ENCODE results near the gene HNRNPA2B1. TPM values are rescaled to one million over a fixed set of nuclear protein-coding genes. Genes with fewer than 3 reads are reported as not detected.
"Not testable (repeated sequence)": the region's sequence is repeated elsewhere in the genome, so short reads cannot be mapped to it uniquely, and the experiment has no call there.

HNRNPA2B1 gene
- total RNA-seq, 2 donors from 2014 or later = 913 to 1,007 TPM

GRCh38 chr7:26149391-26149977 lies 51.1 kb downstream of the HNRNPA2B1 start:
- Histone ChIP-seq H3K27me3 (ENCODE audit: control insufficient read depth, insufficient read depth, low read length, poor library complexity, severe bottlenecking) (no peaks in the 10 kb centered on the region), H3K9me3 (ENCODE audit: control insufficient read depth, low read length) (no peaks in the 10 kb centered on the region), H3K36me3 (ENCODE audit: control insufficient read depth, insufficient read depth, low read length) (no peaks in the 10 kb centered on the region), H3K4me1 (ENCODE audit: control insufficient read depth, insufficient read depth, low read length) (peaks cover 3% of the 10 kb centered on the region), H3K27ac (ENCODE audit: low read depth, low read length) (no peak overlapping the region), H3K9ac (ENCODE audit: extremely low read depth, low read length, poor library complexity, severe bottlenecking) (no peak overlapping the region), H3K4me3 (ENCODE audit: low read length) (no peak overlapping the region)
- no peak overlapping the region for H3K27ac Mint-ChIP-seq
- H3K9me3 Mint-ChIP-seq = peaks cover 18% of the 10 kb centered on the region
- no peaks in the 10 kb centered on the region for H3K27me3 Mint-ChIP-seq (ENCODE audit: insufficient read depth)
- H3K36me3 Mint-ChIP-seq (ENCODE audit: low read depth) = peaks cover 3% of the 10 kb centered on the region
- peaks cover 22% of the 10 kb centered on the region for H3K4me1 Mint-ChIP-seq
- WGBS, 2 experiments (ENCODE audit: insufficient coverage in 1 of 2, insufficient read length in 1 of 2) = 89 to 100% methylated on average over 1 of the region's 1 CpG
- no peak overlapping the region for H3K4me3 Mint-ChIP-seq
- TF ChIP-seq, protein P1, sequence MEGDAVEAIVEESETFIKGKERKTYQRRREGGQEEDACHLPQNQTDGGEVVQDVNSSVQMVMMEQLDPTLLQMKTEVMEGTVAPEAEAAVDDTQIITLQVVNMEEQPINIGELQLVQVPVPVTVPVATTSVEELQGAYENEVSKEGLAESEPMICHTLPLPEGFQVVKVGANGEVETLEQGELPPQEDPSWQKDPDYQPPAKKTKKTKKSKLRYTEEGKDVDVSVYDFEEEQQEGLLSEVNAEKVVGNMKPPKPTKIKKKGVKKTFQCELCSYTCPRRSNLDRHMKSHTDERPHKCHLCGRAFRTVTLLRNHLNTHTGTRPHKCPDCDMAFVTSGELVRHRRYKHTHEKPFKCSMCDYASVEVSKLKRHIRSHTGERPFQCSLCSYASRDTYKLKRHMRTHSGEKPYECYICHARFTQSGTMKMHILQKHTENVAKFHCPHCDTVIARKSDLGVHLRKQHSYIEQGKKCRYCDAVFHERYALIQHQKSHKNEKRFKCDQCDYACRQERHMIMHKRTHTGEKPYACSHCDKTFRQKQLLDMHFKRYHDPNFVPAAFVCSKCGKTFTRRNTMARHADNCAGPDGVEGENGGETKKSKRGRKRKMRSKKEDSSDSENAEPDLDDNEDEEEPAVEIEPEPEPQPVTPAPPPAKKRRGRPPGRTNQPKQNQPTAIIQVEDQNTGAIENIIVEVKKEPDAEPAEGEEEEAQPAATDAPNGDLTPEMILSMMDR (conservative IDR thresholded peaks at IDR 0.05) = no peak
- no peak for DNase-seq

GRCh38 chr7:26148307-26148700 lies 52.2 kb downstream of the HNRNPA2B1 start:
- H3K27me3 Mint-ChIP-seq (ENCODE audit: insufficient read depth); H3K27me3 ChIP-seq (ENCODE audit: control insufficient read depth, insufficient read depth, low read length, poor library complexity, severe bottlenecking); H3K4me1 ChIP-seq (ENCODE audit: control insufficient read depth, insufficient read depth, low read length); H3K9ac ChIP-seq (ENCODE audit: extremely low read depth, low read length, poor library complexity, severe bottlenecking); H3K27ac ChIP-seq (ENCODE audit: low read depth, low read length); H3K9me3 ChIP-seq (ENCODE audit: control insufficient read depth, low read length); H3K4me3 Mint-ChIP-seq; H3K36me3 ChIP-seq (ENCODE audit: control insufficient read depth, insufficient read depth, low read length); H3K4me3 ChIP-seq (ENCODE audit: low read length); DNase-seq; H3K27ac Mint-ChIP-seq; H3K36me3 Mint-ChIP-seq (ENCODE audit: low read depth): not testable (repeated sequence)
- 98 to 100% methylated on average over 1 to 28 of the region's 29 CpGs for WGBS, 2 experiments (ENCODE audit: insufficient coverage in 1 of 2, insufficient read length in 1 of 2)
- peaks cover 10% of the 10 kb centered on the region for H3K4me1 Mint-ChIP-seq
- peaks cover 18% of the 10 kb centered on the region for H3K9me3 Mint-ChIP-seq

DNA sequence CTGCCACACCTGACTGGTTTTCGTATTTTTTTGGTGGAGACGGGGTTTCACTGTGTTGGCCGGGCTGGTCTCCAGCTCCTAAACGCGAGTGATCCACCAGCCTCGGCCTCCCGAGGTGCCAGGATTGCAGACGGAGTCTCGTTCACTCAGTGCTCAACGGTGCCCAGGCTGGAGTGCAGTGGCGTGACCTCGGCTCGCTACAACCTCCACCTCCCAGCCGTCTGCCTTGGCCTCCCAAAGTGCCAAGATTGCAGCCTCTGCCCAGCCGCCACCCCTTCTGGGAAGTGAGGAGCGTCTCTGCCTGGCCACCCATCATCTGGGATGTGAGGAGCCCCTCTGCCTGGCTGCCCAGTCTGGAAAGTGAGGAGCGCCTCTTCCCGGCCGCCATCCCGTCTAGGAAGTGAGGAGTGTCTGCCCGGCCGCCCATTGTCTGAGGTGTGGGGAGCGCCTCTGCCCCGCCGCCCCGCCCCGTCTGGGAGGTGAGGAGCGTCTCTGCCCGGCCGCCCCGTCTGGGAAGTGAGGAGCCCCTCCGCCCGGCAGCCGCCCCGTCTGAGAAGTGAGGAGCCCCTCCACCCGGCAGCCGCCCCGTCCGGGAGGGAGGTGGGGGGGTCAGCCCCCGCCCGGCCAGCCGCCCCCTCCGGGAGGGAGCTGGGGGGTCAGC lies 52.8 kb downstream of the HNRNPA2B1 start:
- H3K36me3 ChIP-seq (ENCODE audit: control insufficient read depth, insufficient read depth, low read length) = not testable (repeated sequence)

DNA sequence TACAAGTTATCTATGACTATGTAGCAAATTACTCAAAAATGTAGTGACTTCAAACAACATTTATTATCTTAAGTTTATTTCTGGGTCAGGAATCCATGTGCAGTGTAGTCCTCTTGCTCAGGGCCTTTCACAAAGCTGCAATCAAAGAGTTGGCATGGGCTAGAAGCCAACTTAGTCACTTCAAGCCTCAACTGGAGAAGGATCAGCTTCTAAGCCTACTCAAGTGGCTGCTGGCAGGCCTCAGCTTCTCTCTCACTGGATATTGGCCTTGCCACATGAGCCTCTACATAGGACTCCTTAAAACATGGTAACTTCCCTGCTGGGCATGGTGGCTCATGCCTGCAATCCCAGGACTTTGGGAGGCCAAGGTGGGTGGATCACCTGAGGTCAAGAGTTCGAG lies 53.5 kb downstream of the HNRNPA2B1 start:
- H3K4me3 Mint-ChIP-seq = no peak overlapping the region
- no peak overlapping the region for H3K4me3 ChIP-seq (ENCODE audit: low read length)
- no peak overlapping the region for H3K9ac ChIP-seq (ENCODE audit: extremely low read depth, low read length, poor library complexity, severe bottlenecking)
- H3K36me3 ChIP-seq (ENCODE audit: control insufficient read depth, insufficient read depth, low read length) = no peaks in the 10 kb centered on the region
- H3K27me3 Mint-ChIP-seq (ENCODE audit: insufficient read depth) = no peaks in the 10 kb centered on the region
- H3K36me3 Mint-ChIP-seq (ENCODE audit: low read depth) = peaks cover 3% of the 10 kb centered on the region
- H3K4me1 ChIP-seq (ENCODE audit: control insufficient read depth, insufficient read depth, low read length) = no peaks in the 10 kb centered on the region
- H3K27ac ChIP-seq (ENCODE audit: low read depth, low read length) = no peak overlapping the region
- TF ChIP-seq, protein P1 (conservative IDR thresholded peaks at IDR 0.05) = no peak
- WGBS, 2 experiments (ENCODE audit: insufficient coverage in 1 of 2, insufficient read length in 1 of 2) = 96% methylated on average over 1 of the region's 1 CpG; no CpG with 5 or more reads in 1 of the 2 experiments
- no peak overlapping the region for H3K27ac Mint-ChIP-seq
- H3K9me3 ChIP-seq (ENCODE audit: control insufficient read depth, low read length) = no peaks in the 10 kb centered on the region
- H3K9me3 Mint-ChIP-seq = peaks cover 18% of the 10 kb centered on the region
- no peak for DNase-seq
- peaks cover 7% of the 10 kb centered on the region for H3K4me1 Mint-ChIP-seq
- no peaks in the 10 kb centered on the region for H3K27me3 ChIP-seq (ENCODE audit: control insufficient read depth, insufficient read depth, low read length, poor library complexity, severe bottlenecking)

More for the DNA sequence above, 52.8 kb downstream of the HNRNPA2B1 start:
- 94 to 100% methylated on average over 11 to 42 of the region's 43 CpGs for WGBS, 2 experiments (ENCODE audit: insufficient coverage in 1 of 2, insufficient read length in 1 of 2)
- not testable (repeated sequence) for H3K4me1 Mint-ChIP-seq; H3K9me3 ChIP-seq (ENCODE audit: control insufficient read depth, low read length); H3K4me1 ChIP-seq (ENCODE audit: control insufficient read depth, insufficient read depth, low read length); DNase-seq; H3K9ac ChIP-seq (ENCODE audit: extremely low read depth, low read length, poor library complexity, severe bottlenecking); H3K27ac Mint-ChIP-seq; H3K4me3 ChIP-seq (ENCODE audit: low read length); H3K4me3 Mint-ChIP-seq; H3K27me3 Mint-ChIP-seq (ENCODE audit: insufficient read depth); H3K36me3 Mint-ChIP-seq (ENCODE audit: low read depth); H3K27ac ChIP-seq (ENCODE audit: low read depth, low read length); H3K27me3 ChIP-seq (ENCODE audit: control insufficient read depth, insufficient read depth, low read length, poor library complexity, severe bottlenecking)
- peaks cover 18% of the 10 kb centered on the region for H3K9me3 Mint-ChIP-seq

Measured in endodermal cell (in vitro differentiated cells).